Esophagus muscularis mucosa (tissue), 4 donors: Measurements from ENCODE around the gene EXOSC6.
"Not testable (repeated sequence)": the region's sequence is repeated elsewhere in the genome, so short reads cannot be mapped to it uniquely, and the experiment has no call there.

Experiments
- CTCF ChIP-seq, 3 experiments: fragments of 200-600 bp in 2 of 3; fragments of 450-650 bp in 1 of 3; sonication (generic) in 2 of 3; IDR thresholded peaks; one replicate each; pipeline ENCODE4 v1.5.1; 2017 to 2019; ENCODE audit warnings: antibody characterized with exemption in 3 of 3, mild to moderate bottlenecking in 2 of 3, moderate library complexity in 1 of 3
- EP300 ChIP-seq: sonication (generic); formaldehyde crosslinking; IDR thresholded peaks from one replicate; pipeline ENCODE4 v1.6.1; 2017; ENCODE audit warnings: antibody characterized with exemption
- POLR2A ChIP-seq: fragments of 450-650 bp; IDR thresholded peaks from one replicate; pipeline ENCODE4 v1.6.1; 2017; ENCODE audit warnings: antibody characterized with exemption, moderate library complexity, mild to moderate bottlenecking, low read depth
- POLR2AphosphoS5 ChIP-seq, 2 donors: sonication (generic); formaldehyde crosslinking; IDR thresholded peaks; one replicate each; pipeline ENCODE4 v1.6.1; 2017; ENCODE audit warnings: antibody characterized with exemption in 2 of 2

- not testable (repeated sequence) for TF ChIP-seq CTCF (IDR thresholded peaks at IDR 0.05); POLR2AphosphoS5 (IDR thresholded peaks at IDR 0.05); POLR2A; EP300
Observed at GRCh38 chr16:70223216-70223615, 28.5 kb downstream of the EXOSC6 start.
